SK-N-SH (cell line): ENCODE results near the gene TRIOBP. TPM values are rescaled to one million over a fixed set of nuclear protein-coding genes. Genes with fewer than 3 reads are reported as not detected.

Experiments used
- CTCF ChIA-PET: fragments of 300-600, 350-600 bp; formaldehyde crosslinking; extraction: SDS; loops from one replicate; lab custom pipeline; 2021; lab: Yijun Ruan, JAX
- POLR2A ChIA-PET: fragments of 350-600 bp; sonication (Branson Sonifier 250); formaldehyde crosslinking; extraction: SDS; loops from one replicate; lab custom pipeline; 2020; ENCODE audit warnings: antibody characterized with exemption, inconsistent platforms; lab: Yijun Ruan, JAX
- DNase-seq: peaks from one replicate; pipeline ENCODE4 v3.0.0; 2012
- H2AFZ ChIP-seq: fragments of 200-600 bp; sonication (generic); 2 replicates; pipeline ENCODE4 v1.8.1; 2016; ENCODE audit warnings: antibody characterized with exemption, mild to moderate bottlenecking, low read depth
- H3F3A ChIP-seq: fragments of 200-600 bp; sonication (generic); replicated peaks from 2 replicates; pipeline ENCODE3; 2016; ENCODE audit warnings: antibody characterized with exemption, mild to moderate bottlenecking; ENCODE audit not compliant: insufficient read depth
- H3K27ac ChIP-seq, 2 experiments: fragments of 200-500 bp in 1 of 2; fragments of 200-600 bp in 1 of 2; sonication (Bioruptor generic) in 1 of 2; sonication (generic), shearing (Covaris generic) in 1 of 2; 2 replicates each; pipeline versions ENCODE4 v1.5.1 to v1.6.1; 2014 to 2016; ENCODE audit warnings: low read depth in 2 of 2, inconsistent platforms in 1 of 2, low read length in 1 of 2, mild to moderate bottlenecking in 1 of 2, mixed read lengths in 1 of 2
- H3K27me3 ChIP-seq: fragments of 200-600 bp; sonication (generic), shearing (Covaris generic); 2 replicates; pipeline ENCODE4 v1.6.1; 2016; ENCODE audit warnings: mixed run types; ENCODE audit not compliant: insufficient read depth
- H3K36me3 ChIP-seq, 2 experiments: fragments of 200-500 bp in 1 of 2; fragments of 200-600 bp in 1 of 2; sonication (Bioruptor generic) in 1 of 2; sonication (generic) in 1 of 2; replicated peaks in 1 of 2; 2 replicates each; pipeline versions ENCODE3 to v1.5.1; 2014 to 2016; ENCODE audit warnings: low read length in 1 of 2, mild to moderate bottlenecking in 1 of 2; ENCODE audit not compliant: insufficient read depth in 2 of 2, control insufficient read depth in 1 of 2
- H3K4me1 ChIP-seq, 2 experiments: fragments of 200-500 bp in 1 of 2; fragments of 200-600 bp in 1 of 2; sonication (Bioruptor generic) in 1 of 2; sonication (generic), shearing (Covaris generic) in 1 of 2; 2 replicates each; pipeline versions ENCODE4 v1.5.1 to v1.6.1; 2014 to 2016; ENCODE audit warnings: low read depth in 1 of 2, low read length in 1 of 2, mixed run types in 1 of 2; ENCODE audit not compliant: insufficient read depth in 2 of 2, control insufficient read depth in 1 of 2
- H3K4me2 ChIP-seq: fragments of 200-600 bp; sonication (generic), shearing (Covaris generic); 2 replicates; pipeline ENCODE4 v1.6.1; 2017; ENCODE audit warnings: mixed run types
- H3K4me3 ChIP-seq, 2 experiments: fragments of 200-500 bp in 1 of 2; fragments of 200-600 bp in 1 of 2; sonication (Bioruptor generic) in 1 of 2; sonication (generic), shearing (Covaris generic) in 1 of 2; 2 replicates each; pipeline versions ENCODE4 v1.5.1 to v1.8.1; 2014 to 2016; ENCODE audit warnings: low read depth in 2 of 2, inconsistent platforms in 1 of 2, low read length in 1 of 2, mild to moderate bottlenecking in 1 of 2, mixed read lengths in 1 of 2, moderate library complexity in 1 of 2
- H3K79me2 ChIP-seq: fragments of 200-600 bp; sonication (generic); 2 replicates; pipeline ENCODE4 v1.8.1; 2017; ENCODE audit warnings: mild to moderate bottlenecking; ENCODE audit not compliant: insufficient read depth
- H3K9ac ChIP-seq: fragments of 200-600 bp; sonication (generic); 2 replicates; pipeline ENCODE4 v1.6.1; 2017; ENCODE audit warnings: mixed run types
- H3K9me2 ChIP-seq: fragments of 200-600 bp; sonication (generic); 2 replicates; pipeline ENCODE4 v1.6.1; 2017; ENCODE audit warnings: mixed run types
- H3K9me3 ChIP-seq: fragments of 200-600 bp; sonication (generic); 2 replicates; pipeline ENCODE4 v1.6.1; 2017; ENCODE audit warnings: mixed run types, mild to moderate bottlenecking, moderate library complexity
- H4K20me1 ChIP-seq: fragments of 200-600 bp; sonication (generic); 2 replicates; pipeline ENCODE4 v1.6.1; 2017; ENCODE audit warnings: mild to moderate bottlenecking, mixed run types; ENCODE audit not compliant: insufficient read depth
- CHD2 ChIP-seq: fragments of 150-350 bp; IDR thresholded peaks from 2 replicates; pipeline ENCODE4 v1.6.1; 2018; ENCODE audit warnings: low read length; ENCODE audit not compliant: partially characterized antibody
- EP300 ChIP-seq, 2 experiments: IDR thresholded peaks; 2 replicates each; pipeline versions ENCODE4 v1.4.0 to v1.6.1; 2012; ENCODE audit warnings: borderline replicate concordance in 1 of 2, low read depth in 1 of 2, low read length in 1 of 2
- EZH2phosphoT487 ChIP-seq: fragments of 200-600 bp; sonication (generic); IDR thresholded peaks from 2 replicates; pipeline ENCODE4 v1.6.1; 2017; ENCODE audit warnings: low read depth, mixed run types, mild to moderate bottlenecking, antibody characterized with exemption, moderate library complexity, borderline replicate concordance
- FOXJ3 ChIP-seq: sonication (generic); formaldehyde crosslinking; IDR thresholded peaks from 2 replicates; pipeline ENCODE4 v1.5.1; 2020; ENCODE audit warnings: mild to moderate bottlenecking, missing genetic modification reagents
- FOXM1 ChIP-seq: IDR thresholded peaks from 2 replicates; pipeline ENCODE4 v1.4.0; 2012; ENCODE audit warnings: low read depth, mild to moderate bottlenecking
- GABPA ChIP-seq: IDR thresholded peaks from 2 replicates; pipeline ENCODE4 v1.4.0; 2012; ENCODE audit warnings: low read depth, mild to moderate bottlenecking
- GATA2 ChIP-seq: sonication (generic); formaldehyde crosslinking; IDR thresholded peaks from 2 replicates; pipeline ENCODE4 v1.5.0; 2020; ENCODE audit warnings: mild to moderate bottlenecking, missing genetic modification reagents
- MEF2A ChIP-seq: IDR thresholded peaks from 2 replicates; pipeline ENCODE4 v1.4.0; 2012; ENCODE audit warnings: low read depth, borderline replicate concordance
- MXI1 ChIP-seq: IDR thresholded peaks from 2 replicates; pipeline ENCODE4 v1.6.1; 2012; ENCODE audit warnings: mild to moderate bottlenecking, low read depth, low read length, improper control_type of control experiment
- NFIC ChIP-seq: IDR thresholded peaks from 2 replicates; pipeline ENCODE4 v1.4.0; 2012; ENCODE audit warnings: borderline replicate concordance
- RAD21 ChIP-seq: IDR thresholded peaks from 2 replicates; pipeline ENCODE4 v1.6.1; 2012; ENCODE audit warnings: mild to moderate bottlenecking, low read length
- RCOR1 ChIP-seq: fragments of 150-350 bp; IDR thresholded peaks from 2 replicates; pipeline ENCODE4 v1.6.1; 2017; ENCODE audit warnings: antibody characterized with exemption, low read length
- RFX5 ChIP-seq: IDR thresholded peaks from 2 replicates; pipeline ENCODE4 v1.6.1; 2012; ENCODE audit warnings: mild to moderate bottlenecking, improper control_type of control experiment, low read length
- TCF12 ChIP-seq: IDR thresholded peaks from 2 replicates; pipeline ENCODE4 v1.4.0; 2012
- TEAD4 ChIP-seq: IDR thresholded peaks from 2 replicates; pipeline ENCODE4 v1.4.0; 2012; ENCODE audit warnings: mild to moderate bottlenecking, borderline replicate concordance; ENCODE audit not compliant: insufficient read depth
- YY1 ChIP-seq: IDR thresholded peaks from 2 replicates; pipeline ENCODE4 v1.4.0; 2012; ENCODE audit warnings: low read depth, mild to moderate bottlenecking
- WGBS: methylation state at CpG from one replicate; pipeline ENCODE4 v1.1.6; 2017; ENCODE audit warnings: low lambda C conversion rate; 5-methylcytosine and 5-hydroxymethylcytosine counted together
- polyA plus RNA-seq, 3 experiments: library from polyadenylated mRNA; depleted of rRNA; stranded (reverse); fragments of >200 nt; gene quantifications; 2 replicates each; pipeline ENCODE4 v1.2.3, GENCODE V29; 2012
- TF ChIP-seq, protein P1 (sequence below): IDR thresholded peaks from 2 replicates; pipeline ENCODE4 v1.4.0; 2012; ENCODE audit warnings: low read depth, borderline replicate concordance
- TF ChIP-seq, protein P2 (sequence below): fragments of 150-350 bp; IDR thresholded peaks from 2 replicates; pipeline ENCODE4 v1.6.1; 2017; ENCODE audit warnings: antibody characterized with exemption, low read length, low read depth, borderline replicate concordance
- TF ChIP-seq, protein P3 (sequence below): IDR thresholded peaks from 2 replicates; pipeline ENCODE4 v1.4.0; 2012; ENCODE audit warnings: low read depth
- TF ChIP-seq, protein P4 (sequence below): IDR thresholded peaks from 2 replicates; pipeline ENCODE4; 2012
- TF ChIP-seq, protein P5 (sequence below): IDR thresholded peaks from 2 replicates; pipeline ENCODE4 v1.6.1; 2012; ENCODE audit warnings: mild to moderate bottlenecking, low read depth, low read length, moderate library complexity

TRIOBP gene
- polyA plus RNA-seq, 1 of the 3 experiments (the other 2 are of a cell fraction): 43.6 TPM

DNA sequence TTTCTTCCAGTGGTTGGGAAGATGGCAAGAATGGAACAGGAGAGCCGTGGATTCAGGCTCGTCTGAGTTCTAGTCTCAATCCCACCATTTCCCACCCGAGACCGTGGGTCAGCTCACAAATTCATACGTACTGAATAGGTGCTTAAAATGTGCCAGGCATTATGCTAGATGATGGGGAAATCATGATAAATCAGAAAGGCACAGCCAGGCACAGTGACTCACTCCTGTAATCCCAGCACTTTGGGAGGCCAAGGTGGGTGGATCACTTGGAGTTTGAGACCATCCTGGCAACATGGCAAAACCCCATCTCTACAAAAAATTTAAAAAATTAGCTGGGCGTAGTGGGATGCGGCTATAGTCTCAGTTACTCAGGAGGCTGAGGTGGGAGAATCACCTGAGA lies 7.1 kb downstream of the TRIOBP start (continued):
- TF ChIP-seq, protein P1, sequence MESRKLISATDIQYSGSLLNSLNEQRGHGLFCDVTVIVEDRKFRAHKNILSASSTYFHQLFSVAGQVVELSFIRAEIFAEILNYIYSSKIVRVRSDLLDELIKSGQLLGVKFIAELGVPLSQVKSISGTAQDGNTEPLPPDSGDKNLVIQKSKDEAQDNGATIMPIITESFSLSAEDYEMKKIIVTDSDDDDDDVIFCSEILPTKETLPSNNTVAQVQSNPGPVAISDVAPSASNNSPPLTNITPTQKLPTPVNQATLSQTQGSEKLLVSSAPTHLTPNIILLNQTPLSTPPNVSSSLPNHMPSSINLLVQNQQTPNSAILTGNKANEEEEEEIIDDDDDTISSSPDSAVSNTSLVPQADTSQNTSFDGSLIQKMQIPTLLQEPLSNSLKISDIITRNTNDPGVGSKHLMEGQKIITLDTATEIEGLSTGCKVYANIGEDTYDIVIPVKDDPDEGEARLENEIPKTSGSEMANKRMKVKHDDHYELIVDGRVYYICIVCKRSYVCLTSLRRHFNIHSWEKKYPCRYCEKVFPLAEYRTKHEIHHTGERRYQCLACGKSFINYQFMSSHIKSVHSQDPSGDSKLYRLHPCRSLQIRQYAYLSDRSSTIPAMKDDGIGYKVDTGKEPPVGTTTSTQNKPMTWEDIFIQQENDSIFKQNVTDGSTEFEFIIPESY: no peak
- TF ChIP-seq MEF2A (no peak), RFX5 (no peak), YY1 (no peak), RAD21 (no peak)
- TF ChIP-seq, protein P2, sequence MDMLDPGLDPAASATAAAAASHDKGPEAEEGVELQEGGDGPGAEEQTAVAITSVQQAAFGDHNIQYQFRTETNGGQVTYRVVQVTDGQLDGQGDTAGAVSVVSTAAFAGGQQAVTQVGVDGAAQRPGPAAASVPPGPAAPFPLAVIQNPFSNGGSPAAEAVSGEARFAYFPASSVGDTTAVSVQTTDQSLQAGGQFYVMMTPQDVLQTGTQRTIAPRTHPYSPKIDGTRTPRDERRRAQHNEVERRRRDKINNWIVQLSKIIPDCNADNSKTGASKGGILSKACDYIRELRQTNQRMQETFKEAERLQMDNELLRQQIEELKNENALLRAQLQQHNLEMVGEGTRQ: no peak

DNA sequence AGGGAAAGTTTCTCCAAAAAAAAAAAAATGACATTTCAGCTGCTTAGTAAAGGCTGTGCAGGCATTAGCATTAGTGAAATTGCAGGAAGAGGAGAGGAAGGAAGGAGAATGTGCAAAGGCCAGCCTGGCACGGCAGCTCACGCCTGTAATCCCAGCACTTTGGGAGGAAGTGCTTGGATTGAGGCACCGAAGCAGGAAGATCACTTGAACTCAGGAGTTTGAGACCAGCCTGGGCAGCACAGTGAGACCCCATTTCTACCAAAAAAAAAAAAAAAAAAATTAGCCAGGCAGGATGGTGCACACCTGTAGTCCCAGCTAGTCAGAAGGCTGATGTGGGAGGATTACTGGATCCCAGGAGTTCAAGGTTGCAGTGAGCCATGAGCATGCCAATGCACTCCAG lies 7.8 kb downstream of the TRIOBP start:
- Histone ChIP-seq H3K9me3 (no peaks in the 10 kb centered on the region), H3K36me3 (peaks cover 0 to 9% of the 10 kb centered on the region in 2 experiments), H3K79me2 (no peaks in the 10 kb centered on the region), H4K20me1 (no peaks in the 10 kb centered on the region), H3F3A (no peaks in the 10 kb centered on the region), H3K27me3 (no peaks in the 10 kb centered on the region), H2AFZ (no peak overlapping the region), H3K4me3 (no peak overlapping the region), H3K9ac (no peak overlapping the region), H3K9me2 (no peaks in the 10 kb centered on the region), H3K4me2 (no peak overlapping the region), H3K4me1 (no peaks in the 10 kb centered on the region), H3K27ac (no peak overlapping the region)
- 100% methylated on average over 3 of the region's 3 CpGs for WGBS
- TF ChIP-seq GATA2 (CRISPR knock-in tag) (no peak), RCOR1 (no peak), CHD2 (no peak), TEAD4 (no peak), EP300 (IDR thresholded peaks at IDR 0.05; ENCODE audit: borderline replicate concordance in 1 of 2, low read depth in 1 of 2, low read length in 1 of 2) (no peak), MEF2A (no peak), RAD21 (no peak), GABPA (no peak), FOXM1 (no peak), TCF12 (no peak), NFIC (no peak), FOXJ3 (CRISPR knock-in tag) (no peak), MXI1 (no peak), EZH2phosphoT487 (no peak)
- TF ChIP-seq, protein P2: no peak
- TF ChIP-seq, protein P3, sequence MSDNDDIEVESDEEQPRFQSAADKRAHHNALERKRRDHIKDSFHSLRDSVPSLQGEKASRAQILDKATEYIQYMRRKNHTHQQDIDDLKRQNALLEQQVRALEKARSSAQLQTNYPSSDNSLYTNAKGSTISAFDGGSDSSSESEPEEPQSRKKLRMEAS: no peak
- TF ChIP-seq, protein P4, sequence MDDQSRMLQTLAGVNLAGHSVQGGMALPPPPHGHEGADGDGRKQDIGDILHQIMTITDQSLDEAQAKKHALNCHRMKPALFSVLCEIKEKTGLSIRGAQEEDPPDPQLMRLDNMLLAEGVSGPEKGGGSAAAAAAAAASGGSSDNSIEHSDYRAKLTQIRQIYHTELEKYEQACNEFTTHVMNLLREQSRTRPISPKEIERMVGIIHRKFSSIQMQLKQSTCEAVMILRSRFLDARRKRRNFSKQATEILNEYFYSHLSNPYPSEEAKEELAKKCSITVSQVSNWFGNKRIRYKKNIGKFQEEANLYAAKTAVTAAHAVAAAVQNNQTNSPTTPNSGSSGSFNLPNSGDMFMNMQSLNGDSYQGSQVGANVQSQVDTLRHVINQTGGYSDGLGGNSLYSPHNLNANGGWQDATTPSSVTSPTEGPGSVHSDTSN: no peak
- TF ChIP-seq, protein P5, sequence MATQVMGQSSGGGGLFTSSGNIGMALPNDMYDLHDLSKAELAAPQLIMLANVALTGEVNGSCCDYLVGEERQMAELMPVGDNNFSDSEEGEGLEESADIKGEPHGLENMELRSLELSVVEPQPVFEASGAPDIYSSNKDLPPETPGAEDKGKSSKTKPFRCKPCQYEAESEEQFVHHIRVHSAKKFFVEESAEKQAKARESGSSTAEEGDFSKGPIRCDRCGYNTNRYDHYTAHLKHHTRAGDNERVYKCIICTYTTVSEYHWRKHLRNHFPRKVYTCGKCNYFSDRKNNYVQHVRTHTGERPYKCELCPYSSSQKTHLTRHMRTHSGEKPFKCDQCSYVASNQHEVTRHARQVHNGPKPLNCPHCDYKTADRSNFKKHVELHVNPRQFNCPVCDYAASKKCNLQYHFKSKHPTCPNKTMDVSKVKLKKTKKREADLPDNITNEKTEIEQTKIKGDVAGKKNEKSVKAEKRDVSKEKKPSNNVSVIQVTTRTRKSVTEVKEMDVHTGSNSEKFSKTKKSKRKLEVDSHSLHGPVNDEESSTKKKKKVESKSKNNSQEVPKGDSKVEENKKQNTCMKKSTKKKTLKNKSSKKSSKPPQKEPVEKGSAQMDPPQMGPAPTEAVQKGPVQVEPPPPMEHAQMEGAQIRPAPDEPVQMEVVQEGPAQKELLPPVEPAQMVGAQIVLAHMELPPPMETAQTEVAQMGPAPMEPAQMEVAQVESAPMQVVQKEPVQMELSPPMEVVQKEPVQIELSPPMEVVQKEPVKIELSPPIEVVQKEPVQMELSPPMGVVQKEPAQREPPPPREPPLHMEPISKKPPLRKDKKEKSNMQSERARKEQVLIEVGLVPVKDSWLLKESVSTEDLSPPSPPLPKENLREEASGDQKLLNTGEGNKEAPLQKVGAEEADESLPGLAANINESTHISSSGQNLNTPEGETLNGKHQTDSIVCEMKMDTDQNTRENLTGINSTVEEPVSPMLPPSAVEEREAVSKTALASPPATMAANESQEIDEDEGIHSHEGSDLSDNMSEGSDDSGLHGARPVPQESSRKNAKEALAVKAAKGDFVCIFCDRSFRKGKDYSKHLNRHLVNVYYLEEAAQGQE: no peak
- POLR2A ChIA-PET: no interaction called here
- DNase-seq: no peak
- CTCF ChIA-PET: interaction anchor here (1.6 kb wide), 1 partner anchor 62 kb away, joined by 5 read pairs; no protein-coding TSS in a partner anchor
